ENCODE data around the gene SZT2. TPM values are rescaled to one million over a fixed set of nuclear protein-coding genes. Genes with fewer than 3 reads are reported as not detected.
A peak's percentile ranks its signal among the peaks of the same experiment; 100 is the strongest.
"Not testable (repeated sequence)": the region's sequence is repeated elsewhere in the genome, so short reads cannot be mapped to it uniquely, and the experiment has no call there.

SZT2 gene
- polyA plus RNA-seq, 4 donors: 8.9 to 23.7 (median 19.0) TPM

DNA sequence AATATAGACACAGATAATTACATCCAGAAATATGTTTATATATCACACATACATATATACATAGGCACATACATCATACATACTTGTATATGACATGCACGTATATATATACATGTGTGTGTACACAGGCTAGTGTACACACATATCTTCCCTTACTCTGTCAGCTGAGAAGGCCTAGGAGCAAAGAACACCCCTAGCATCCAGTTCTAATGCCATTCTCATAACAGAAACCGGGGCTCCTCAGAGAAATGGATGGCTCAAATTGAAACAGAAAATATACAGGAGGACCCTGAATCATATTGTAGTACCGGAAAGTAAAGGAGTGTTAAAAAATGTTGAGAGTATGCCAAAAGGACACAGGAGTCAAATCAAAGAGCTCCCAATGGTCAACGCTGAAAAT, 83.8 kb downstream of the SZT2 start:
- H3K27ac ChIP-seq (ENCODE audit: low read depth in 1 of 3, low read length in 2 of 3): no peak overlapping the region
- H3K4me3 ChIP-seq (ENCODE audit: low read depth in 1 of 3, low read length in 3 of 3): no peak overlapping the region
- H3K36me3 ChIP-seq (ENCODE audit: control insufficient read depth in 3 of 3, insufficient read depth in 2 of 3, low read depth in 1 of 3, low read length in 3 of 3): no peaks in the 10 kb centered on the region
- H3K9me3 ChIP-seq (ENCODE audit: control insufficient read depth in 2 of 2, insufficient read depth in 1 of 2, low read depth in 1 of 2, low read length in 1 of 2): peaks cover 0 to 2% of the 10 kb centered on the region in 2 donors
- no peak for DNase-seq
- no peak for FAIRE-seq
- no peaks in the 10 kb centered on the region for H3K27me3 ChIP-seq (ENCODE audit: control insufficient read depth in 3 of 3, insufficient read depth in 3 of 3, low read length in 3 of 3)
- WGBS, 3 donors: 66 to 83% (median 70%) methylated on average over 4 of the region's 4 CpGs
- H3K4me1 ChIP-seq (ENCODE audit: control insufficient read depth in 3 of 3, insufficient read depth in 2 of 3, low read depth in 1 of 3, low read length in 2 of 3): peaks cover 0 to 20% (median 2%) of the 10 kb centered on the region in 3 donors

DNA sequence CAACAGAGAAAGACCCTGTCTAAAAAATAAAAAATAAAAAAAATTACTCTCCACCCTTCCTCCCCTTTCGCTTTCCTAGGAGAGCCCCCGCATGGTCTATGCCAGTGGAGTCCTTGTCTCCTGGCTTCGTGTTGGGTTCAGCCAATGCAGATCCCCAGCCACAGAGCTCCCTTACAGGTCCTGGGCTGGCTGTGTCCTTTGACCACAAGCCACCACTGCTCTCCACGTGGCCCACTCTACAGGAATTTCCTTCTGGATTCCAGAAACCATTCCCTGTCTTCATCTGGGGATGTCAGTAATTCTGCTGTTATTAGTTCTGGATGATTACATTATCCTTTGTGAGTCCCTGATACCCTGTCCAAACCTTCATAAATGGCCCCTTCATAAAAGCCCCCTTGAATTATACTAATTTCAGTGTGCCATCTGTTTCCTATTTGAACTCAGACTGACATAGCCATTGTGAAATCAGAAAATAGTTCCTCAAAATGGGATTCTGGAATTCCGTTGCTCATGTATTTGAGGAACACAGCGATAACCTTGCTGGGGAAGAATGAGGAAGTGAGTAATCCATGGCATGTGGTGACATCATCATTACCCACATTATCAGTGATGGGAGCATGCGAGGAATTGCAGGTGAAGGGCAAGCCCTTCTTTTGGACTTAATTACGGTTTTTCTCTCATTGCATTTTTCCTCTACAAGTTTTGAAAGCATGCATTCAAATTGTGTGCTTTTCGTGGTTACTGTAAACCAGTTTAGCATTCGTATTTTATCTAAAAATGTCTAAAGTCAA, 86.1 kb downstream of the SZT2 start:
- H3K4me3 ChIP-seq (ENCODE audit: low read depth in 1 of 3, low read length in 3 of 3); H3K36me3 ChIP-seq (ENCODE audit: control insufficient read depth in 3 of 3, insufficient read depth in 2 of 3, low read depth in 1 of 3, low read length in 3 of 3); H3K27me3 ChIP-seq (ENCODE audit: control insufficient read depth in 3 of 3, insufficient read depth in 3 of 3, low read length in 3 of 3); H3K9me3 ChIP-seq (ENCODE audit: control insufficient read depth in 2 of 2, insufficient read depth in 1 of 2, low read depth in 1 of 2, low read length in 1 of 2); FAIRE-seq: not testable (repeated sequence)
- peak; percentile 48 to 51 for DNase-seq
- Histone ChIP-seq H3K4me1 (ENCODE audit: control insufficient read depth in 3 of 3, insufficient read depth in 2 of 3, low read depth in 1 of 3, low read length in 2 of 3) (peaks cover 0 to 12% (median 2%) of the 10 kb centered on the region in 3 donors), H3K27ac (ENCODE audit: low read depth in 1 of 3, low read length in 2 of 3) (peak overlapping the region in 1 of 3 donors; percentile 5)
- 30 to 62% (median 51%) methylated on average over 8 to 9 of the region's 10 CpGs for WGBS, 3 donors

DNA sequence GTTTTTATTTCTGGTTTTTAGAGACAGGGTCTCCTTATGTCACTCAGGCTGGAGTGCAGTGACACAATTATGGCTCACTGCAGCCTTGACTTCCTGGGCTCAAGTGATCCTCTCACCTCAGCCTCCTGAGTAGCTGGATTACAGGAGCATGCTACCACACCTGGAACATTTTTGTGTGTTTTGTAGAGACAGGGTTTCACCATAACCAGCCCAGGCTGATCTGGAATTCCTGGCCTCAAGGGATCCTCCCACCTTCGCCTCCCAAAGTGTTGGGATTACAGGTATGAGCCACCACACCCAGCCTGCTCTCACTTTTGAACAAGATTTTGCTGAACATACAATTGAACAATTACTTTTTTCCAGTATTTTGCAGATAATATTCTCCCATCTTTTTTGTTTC, 88.0 kb downstream of the SZT2 start:
- DNase-seq (no peak), FAIRE-seq (no peak)
- WGBS, 3 donors: 85 to 100% (median 93%) methylated on average over 1 of the region's 1 CpG
- peaks cover 0 to 3% (median 2%) of the 10 kb centered on the region in 3 donors for H3K4me1 ChIP-seq (ENCODE audit: control insufficient read depth in 3 of 3, insufficient read depth in 2 of 3, low read depth in 1 of 3, low read length in 2 of 3)
- no peak overlapping the region for H3K27ac ChIP-seq (ENCODE audit: low read depth in 1 of 3, low read length in 2 of 3)
- no peaks in the 10 kb centered on the region for H3K9me3 ChIP-seq (ENCODE audit: control insufficient read depth in 2 of 2, insufficient read depth in 1 of 2, low read depth in 1 of 2, low read length in 1 of 2)
- H3K27me3 ChIP-seq (ENCODE audit: control insufficient read depth in 3 of 3, insufficient read depth in 3 of 3, low read length in 3 of 3): no peaks in the 10 kb centered on the region
- no peaks in the 10 kb centered on the region for H3K36me3 ChIP-seq (ENCODE audit: control insufficient read depth in 3 of 3, insufficient read depth in 2 of 3, low read depth in 1 of 3, low read length in 3 of 3)
- no peak overlapping the region for H3K4me3 ChIP-seq (ENCODE audit: low read depth in 1 of 3, low read length in 3 of 3)

DNA sequence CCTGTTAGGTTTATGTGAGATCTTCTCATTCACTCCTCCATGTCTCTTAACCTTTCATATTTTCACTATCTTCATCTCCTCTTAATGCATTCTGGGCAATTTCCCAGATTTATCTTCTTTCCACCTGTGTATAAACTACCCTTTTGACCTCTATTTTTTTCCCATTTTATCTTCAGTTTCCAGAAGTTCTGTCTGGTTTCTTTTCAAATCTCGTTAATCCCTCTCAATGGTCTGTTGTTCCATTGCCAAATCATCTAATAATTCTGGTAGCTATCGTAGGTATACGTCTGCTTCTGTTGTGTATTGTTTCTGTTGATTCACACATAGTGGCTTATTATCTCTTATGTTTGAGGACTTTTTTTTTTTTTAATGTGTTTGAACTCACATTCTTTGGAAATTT, 89.7 kb downstream of the SZT2 start:
- no peak overlapping the region for H3K4me3 ChIP-seq (ENCODE audit: low read depth in 1 of 3, low read length in 3 of 3)
- DNase-seq (no peak), FAIRE-seq (no peak)
- no peaks in the 10 kb centered on the region for H3K36me3 ChIP-seq (ENCODE audit: control insufficient read depth in 3 of 3, insufficient read depth in 2 of 3, low read depth in 1 of 3, low read length in 3 of 3)
- H3K9me3 ChIP-seq (ENCODE audit: control insufficient read depth in 2 of 2, insufficient read depth in 1 of 2, low read depth in 1 of 2, low read length in 1 of 2): no peaks in the 10 kb centered on the region
- peaks cover 0 to 2% (median 0%) of the 10 kb centered on the region in 3 donors for H3K4me1 ChIP-seq (ENCODE audit: control insufficient read depth in 3 of 3, insufficient read depth in 2 of 3, low read depth in 1 of 3, low read length in 2 of 3)
- 57 to 65% (median 64%) methylated on average over 3 of the region's 3 CpGs for WGBS, 3 donors
- H3K27ac ChIP-seq (ENCODE audit: low read depth in 1 of 3, low read length in 2 of 3): no peak overlapping the region
- H3K27me3 ChIP-seq (ENCODE audit: control insufficient read depth in 3 of 3, insufficient read depth in 3 of 3, low read length in 3 of 3): no peaks in the 10 kb centered on the region

DNA sequence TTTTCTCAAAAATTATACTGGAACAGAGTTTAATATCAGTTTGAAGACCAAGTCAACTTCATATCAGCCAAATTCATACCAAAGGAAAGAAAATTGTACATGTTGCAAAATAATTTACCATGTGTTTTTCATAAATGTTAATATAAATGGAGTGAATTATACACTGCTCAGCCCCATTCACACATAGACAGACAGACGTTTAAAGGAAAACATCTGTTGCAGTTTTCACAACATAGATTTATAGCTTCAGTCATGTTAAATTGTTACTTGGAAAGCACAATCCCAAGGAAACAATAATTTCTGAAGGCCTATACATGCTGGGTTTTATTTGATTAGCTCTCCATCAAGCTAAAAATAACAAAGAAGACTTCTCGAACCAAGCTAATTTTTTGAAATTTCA, 91.8 kb downstream of the SZT2 start:
- no peak overlapping the region for H3K27ac ChIP-seq (ENCODE audit: low read depth in 1 of 3, low read length in 2 of 3)
- no peaks in the 10 kb centered on the region for H3K36me3 ChIP-seq (ENCODE audit: control insufficient read depth in 3 of 3, insufficient read depth in 2 of 3, low read depth in 1 of 3, low read length in 3 of 3)
- DNase-seq (no peak), FAIRE-seq (no peak)
- WGBS, 3 donors: 73 to 92% (median 85%) methylated on average over 2 of the region's 2 CpGs
- no peaks in the 10 kb centered on the region for H3K27me3 ChIP-seq (ENCODE audit: control insufficient read depth in 3 of 3, insufficient read depth in 3 of 3, low read length in 3 of 3)
- H3K4me3 ChIP-seq (ENCODE audit: low read depth in 1 of 3, low read length in 3 of 3): no peak overlapping the region
- no peaks in the 10 kb centered on the region for H3K4me1 ChIP-seq (ENCODE audit: control insufficient read depth in 3 of 3, insufficient read depth in 2 of 3, low read depth in 1 of 3, low read length in 2 of 3)
- no peaks in the 10 kb centered on the region for H3K9me3 ChIP-seq (ENCODE audit: control insufficient read depth in 2 of 2, insufficient read depth in 1 of 2, low read depth in 1 of 2, low read length in 1 of 2)

DNA sequence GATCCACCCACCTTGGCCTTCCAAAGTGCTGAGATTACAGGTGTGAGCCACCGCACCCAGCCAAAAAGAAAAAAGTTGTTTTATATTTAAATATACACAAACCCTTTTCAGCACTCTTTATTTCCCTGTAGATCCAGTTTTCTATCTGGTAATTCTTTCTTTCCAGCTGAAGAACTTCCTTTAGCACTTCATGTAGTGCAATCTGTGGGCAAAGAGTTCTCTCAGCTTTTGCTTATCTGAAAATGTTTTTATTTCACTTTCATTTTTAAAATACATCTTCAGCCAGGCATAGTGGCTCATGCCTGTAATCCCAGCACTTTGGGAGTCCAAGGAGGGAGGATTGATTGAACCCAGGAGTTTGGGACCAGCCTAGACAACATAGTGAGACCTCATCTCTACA, 92.5 kb downstream of the SZT2 start:
- no peaks in the 10 kb centered on the region for H3K27me3 ChIP-seq (ENCODE audit: control insufficient read depth in 3 of 3, insufficient read depth in 3 of 3, low read length in 3 of 3)
- no peaks in the 10 kb centered on the region for H3K9me3 ChIP-seq (ENCODE audit: control insufficient read depth in 2 of 2, insufficient read depth in 1 of 2, low read depth in 1 of 2, low read length in 1 of 2)
- no peak for FAIRE-seq
- H3K36me3 ChIP-seq (ENCODE audit: control insufficient read depth in 3 of 3, insufficient read depth in 2 of 3, low read depth in 1 of 3, low read length in 3 of 3): no peaks in the 10 kb centered on the region
- peak; percentile 23 to 57 for DNase-seq
- H3K4me1 ChIP-seq (ENCODE audit: control insufficient read depth in 3 of 3, insufficient read depth in 2 of 3, low read depth in 1 of 3, low read length in 2 of 3): no peaks in the 10 kb centered on the region
- no peak overlapping the region for H3K4me3 ChIP-seq (ENCODE audit: low read depth in 1 of 3, low read length in 3 of 3)
- H3K27ac ChIP-seq (ENCODE audit: low read depth in 1 of 3, low read length in 2 of 3): peak overlapping the region in 2 of 3 donors; percentile 27 to 41
- WGBS, 3 donors: 14 to 57% (median 35%) methylated on average over 1 of the region's 1 CpG

DNA sequence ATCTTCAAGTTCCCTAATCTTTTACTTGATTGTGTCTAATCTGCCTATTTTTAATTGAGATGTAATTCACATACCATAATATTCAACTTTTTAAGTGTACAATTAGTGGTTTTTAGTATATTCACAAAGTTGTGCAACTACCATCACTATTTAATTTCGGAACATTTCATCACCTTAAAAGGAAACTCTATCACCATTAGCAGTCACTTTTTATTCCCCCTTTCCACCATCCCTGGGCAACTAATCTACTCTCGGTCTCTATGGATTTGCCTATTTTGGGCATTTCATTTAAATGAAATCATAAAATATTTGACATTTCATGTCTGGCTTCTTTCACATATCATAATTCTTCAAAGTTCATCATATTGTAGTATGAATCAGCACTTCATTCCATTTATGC, 94.7 kb downstream of the SZT2 start:
- no peak for DNase-seq
- Histone ChIP-seq H3K36me3 (ENCODE audit: control insufficient read depth in 3 of 3, insufficient read depth in 2 of 3, low read depth in 1 of 3, low read length in 3 of 3) (no peaks in the 10 kb centered on the region), H3K27ac (ENCODE audit: low read depth in 1 of 3, low read length in 2 of 3) (no peak overlapping the region), H3K9me3 (ENCODE audit: control insufficient read depth in 2 of 2, insufficient read depth in 1 of 2, low read depth in 1 of 2, low read length in 1 of 2) (no peaks in the 10 kb centered on the region), H3K4me1 (ENCODE audit: control insufficient read depth in 3 of 3, insufficient read depth in 2 of 3, low read depth in 1 of 3, low read length in 2 of 3) (no peaks in the 10 kb centered on the region), H3K27me3 (ENCODE audit: control insufficient read depth in 3 of 3, insufficient read depth in 3 of 3, low read length in 3 of 3) (no peaks in the 10 kb centered on the region), H3K4me3 (ENCODE audit: low read depth in 1 of 3, low read length in 3 of 3) (no peak overlapping the region)
- WGBS, 3 donors: 92 to 98% (median 96%) methylated on average over 2 of the region's 2 CpGs
- FAIRE-seq: no peak

DNA sequence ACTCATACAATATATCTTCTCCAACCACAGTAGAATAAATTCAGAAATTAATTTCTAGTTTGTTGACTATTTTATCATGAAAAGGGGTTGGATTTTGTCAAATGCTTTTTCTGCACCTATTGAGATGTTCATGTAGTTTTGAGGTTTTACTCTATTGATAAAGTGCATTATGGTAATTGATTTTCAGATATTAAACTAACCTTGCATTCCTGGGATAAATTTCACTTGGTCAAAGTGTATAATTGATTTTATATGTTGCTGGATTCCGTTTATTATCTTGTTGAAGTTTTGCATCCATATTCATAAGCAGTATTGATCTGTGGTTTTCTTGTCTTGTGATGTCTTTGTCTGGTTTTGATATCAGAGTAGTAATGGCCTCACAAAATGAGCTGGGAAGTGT, 98.5 kb downstream of the SZT2 start:
- H3K27me3 ChIP-seq (ENCODE audit: control insufficient read depth in 3 of 3, insufficient read depth in 3 of 3, low read length in 3 of 3): no peaks in the 10 kb centered on the region
- FAIRE-seq (no peak), DNase-seq (no peak)
- no peaks in the 10 kb centered on the region for H3K36me3 ChIP-seq (ENCODE audit: control insufficient read depth in 3 of 3, insufficient read depth in 2 of 3, low read depth in 1 of 3, low read length in 3 of 3)
- H3K27ac ChIP-seq (ENCODE audit: low read depth in 1 of 3, low read length in 2 of 3): no peak overlapping the region
- WGBS, 3 donors: 58 to 84% (median 60%) methylated on average over 1 of the region's 1 CpG
- no peaks in the 10 kb centered on the region for H3K4me1 ChIP-seq (ENCODE audit: control insufficient read depth in 3 of 3, insufficient read depth in 2 of 3, low read depth in 1 of 3, low read length in 2 of 3)
- peaks cover 0 to 18% of the 10 kb centered on the region in 2 donors for H3K9me3 ChIP-seq (ENCODE audit: control insufficient read depth in 2 of 2, insufficient read depth in 1 of 2, low read depth in 1 of 2, low read length in 1 of 2)
- no peak overlapping the region for H3K4me3 ChIP-seq (ENCODE audit: low read depth in 1 of 3, low read length in 3 of 3)

DNA sequence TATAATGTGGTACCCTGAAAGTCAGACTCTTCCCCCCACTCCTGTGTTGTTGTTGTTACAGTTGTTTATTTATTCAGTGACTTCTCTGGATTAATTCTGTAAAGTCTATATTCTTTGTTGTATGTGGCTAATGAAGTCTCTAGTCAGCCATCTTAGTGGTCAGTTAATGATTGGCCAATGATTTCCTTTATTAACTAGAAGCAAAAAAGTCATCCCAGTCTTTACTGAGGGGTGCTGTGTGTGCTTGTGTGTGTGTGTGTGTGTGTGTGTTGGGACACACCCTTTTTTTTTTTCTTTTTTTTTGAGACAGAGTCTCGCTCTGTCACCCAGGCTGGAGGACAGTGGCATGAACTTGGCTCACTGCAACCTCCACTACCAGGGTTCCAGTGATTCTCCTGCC, 101.4 kb downstream of the SZT2 start:
- Histone ChIP-seq H3K36me3 (ENCODE audit: control insufficient read depth in 3 of 3, insufficient read depth in 2 of 3, low read depth in 1 of 3, low read length in 3 of 3) (no peaks in the 10 kb centered on the region), H3K4me1 (ENCODE audit: control insufficient read depth in 3 of 3, insufficient read depth in 2 of 3, low read depth in 1 of 3, low read length in 2 of 3) (no peaks in the 10 kb centered on the region), H3K27ac (ENCODE audit: low read depth in 1 of 3, low read length in 2 of 3) (no peak overlapping the region), H3K27me3 (ENCODE audit: control insufficient read depth in 3 of 3, insufficient read depth in 3 of 3, low read length in 3 of 3) (no peaks in the 10 kb centered on the region), H3K4me3 (ENCODE audit: low read depth in 1 of 3, low read length in 3 of 3) (no peak overlapping the region), H3K9me3 (ENCODE audit: control insufficient read depth in 2 of 2, insufficient read depth in 1 of 2, low read depth in 1 of 2, low read length in 1 of 2) (peaks cover 0 to 18% of the 10 kb centered on the region in 2 donors)
- DNase-seq (no peak), FAIRE-seq (no peak)
- WGBS, 3 donors: 78 to 91% methylated on average over 1 of the region's 1 CpG; no CpG with 5 or more reads in 1 of the 3 donors
